PC-3 (cell line): Measurements from ENCODE around the gene PRPF6. TPM values are rescaled to one million over a fixed set of nuclear protein-coding genes. Genes with fewer than 3 reads are reported as not detected.

Experiments
- ATAC-seq: fragments of 200-7000 bp; cut with Tn5 transposase; 2 replicates; pipeline ENCODE4 v1.9.1; 2020; ENCODE audit warnings: mild to moderate bottlenecking, moderate library complexity
- BruUV-seq: library from RNA; stranded (reverse); fragments of 400-500 nt; replicated peaks from 2 replicates; lab custom pipeline; 2021; lab: Mats Ljungman, UMichigan
- CTCF ChIA-PET: fragments of 300-600 bp; sonication (Branson Sonifier 250); formaldehyde crosslinking; loops from one replicate; lab custom pipeline; 2022; ENCODE audit warnings: antibody characterized with exemption; lab: Charles Lee
- POLR2A ChIA-PET: fragments of 300-600 bp; sonication (Branson Sonifier 250); formaldehyde crosslinking; loops from one replicate; lab custom pipeline; 2022; ENCODE audit warnings: antibody characterized with exemption; ENCODE audit not compliant: unreplicated experiment; lab: Charles Lee
- DNase-seq: peaks from one replicate; pipeline ENCODE4 v3.0.0-alpha.2; 2015
- H2AFZ ChIP-seq: fragments of 300-600 bp; sonication (generic); 2 replicates; pipeline ENCODE4 v1.6.0; 2016; ENCODE audit warnings: antibody characterized with exemption, low read length
- H3F3A ChIP-seq: fragments of 300-600 bp; sonication (generic); one replicate; pipeline ENCODE4 v1.6.0; 2017; ENCODE audit warnings: antibody characterized with exemption, low read length, control low read depth, mild to moderate bottlenecking; ENCODE audit not compliant: unreplicated experiment
- H3K27ac ChIP-seq: fragments of 300-600 bp; sonication (generic); 2 replicates; pipeline ENCODE4 v1.5.1; 2016; ENCODE audit warnings: mild to moderate bottlenecking, low read length
- H3K27me3 ChIP-seq: fragments of 300-600 bp; sonication (generic); 2 replicates; pipeline ENCODE4 v1.6.1; 2016; ENCODE audit warnings: low read length, mixed read lengths
- H3K36me3 ChIP-seq: fragments of 300-600 bp; sonication (generic); 2 replicates; pipeline ENCODE4 v1.6.1; 2016; ENCODE audit warnings: low read depth, mixed run types, low read length, mixed read lengths
- H3K4me1 ChIP-seq: fragments of 300-600 bp; sonication (generic); 2 replicates; pipeline ENCODE4 v1.5.1; 2016; ENCODE audit warnings: low read length; ENCODE audit not compliant: insufficient read depth
- H3K4me2 ChIP-seq: fragments of 300-600 bp; sonication (generic); 2 replicates; pipeline ENCODE4 v1.6.0; 2016; ENCODE audit warnings: low read length
- H3K4me3 ChIP-seq: fragments of 300-600 bp; sonication (generic); 2 replicates; pipeline ENCODE4 v1.5.1; 2016; ENCODE audit warnings: mild to moderate bottlenecking, low read length, mixed read lengths
- H3K79me2 ChIP-seq: fragments of 300-600 bp; sonication (generic); 2 replicates; pipeline ENCODE4 v1.6.1; 2017; ENCODE audit warnings: low read length, mixed read lengths
- H3K9ac ChIP-seq: fragments of 300-600 bp; sonication (generic); 2 replicates; pipeline ENCODE4 v1.6.0; 2016; ENCODE audit warnings: mild to moderate bottlenecking, low read length
- H3K9me2 ChIP-seq: fragments of 300-600 bp; sonication (generic); replicated peaks from 2 replicates; pipeline ENCODE4 v1.6.1; 2016; ENCODE audit warnings: mixed run types, low read length, mixed read lengths
- H3K9me3 ChIP-seq: fragments of 300-600 bp; sonication (generic); 2 replicates; pipeline ENCODE4 v1.6.1; 2016; ENCODE audit warnings: low read length, mixed read lengths
- H4K20me1 ChIP-seq: fragments of 300-600 bp; sonication (generic); 2 replicates; pipeline ENCODE4 v1.6.1; 2016; ENCODE audit warnings: low read length, mixed read lengths
- CTCF ChIP-seq: fragments of 300-600 bp; sonication (generic); conservative IDR thresholded peaks from 2 replicates; pipeline ENCODE4 v1.5.1; 2017; ENCODE audit warnings: antibody characterized with exemption, low read depth, mild to moderate bottlenecking, low read length
- EZH2 ChIP-seq: fragments of 300-600 bp; sonication (generic); IDR thresholded peaks from one replicate; pipeline ENCODE4 v1.6.1; 2017; ENCODE audit warnings: antibody characterized with exemption, mild to moderate bottlenecking, low read length; ENCODE audit not compliant: unreplicated experiment
- EZH2phosphoT487 ChIP-seq: fragments of 300-600 bp; sonication (generic); IDR thresholded peaks from 2 replicates; pipeline ENCODE4 v1.6.1; 2018; ENCODE audit warnings: mild to moderate bottlenecking, antibody characterized with exemption, low read length, borderline replicate concordance
- intact Hi-C: fragments of 100-400 bp; cut with micrococcal nuclease; formaldehyde crosslinking; loops from 2 replicates; pipeline ENCODE4 v1.9.0; 2023
- total RNA-seq: library from RNA; depleted of rRNA; stranded (reverse); fragments of >200 nt; gene quantifications from 2 replicates; pipeline ENCODE4 v1.2.3, GENCODE V29; 2014

Gene PRPF6
- total RNA-seq, 1 experiment from 2014 or later: 67.1 TPM

- DNase-seq: no peak
- H3K9me2 ChIP-seq: no peaks in the 10 kb centered on the region
- no peak overlapping the region for H3K4me2 ChIP-seq
- no peaks in the 10 kb centered on the region for H3K9me3 ChIP-seq
- CTCF ChIA-PET: no interaction called here
- no peaks in the 10 kb centered on the region for H3K4me1 ChIP-seq
- no peak overlapping the region for H3K4me3 ChIP-seq
- H3K27ac ChIP-seq: no peak overlapping the region
- intact Hi-C loops: no loop called here
- no peak overlapping the region for H2AFZ ChIP-seq
- H3F3A ChIP-seq: no peaks in the 10 kb centered on the region
- no peaks in the 10 kb centered on the region for H3K36me3 ChIP-seq
- H3K79me2 ChIP-seq: no peaks in the 10 kb centered on the region
- no peaks in the 10 kb centered on the region for H4K20me1 ChIP-seq
- POLR2A ChIA-PET: no interaction called here
- no peak for ATAC-seq
- H3K27me3 ChIP-seq: no peaks in the 10 kb centered on the region
- no TSS peak for BruUV-seq
- no peak for TF ChIP-seq EZH2
- TF ChIP-seq EZH2phosphoT487: no peak
- no peak for TF ChIP-seq CTCF
- H3K9ac ChIP-seq: no peak overlapping the region
These were observed 55.6 kb downstream of the PRPF6 start for GRCh38 chr20:64036346-64037198.

GRCh38 chr20:64037199-64037497 lies 56.2 kb downstream of the PRPF6 start:
- ChIA-PET CTCF (no interaction called here), POLR2A (no interaction called here)
- ATAC-seq (no peak), DNase-seq (no peak)
- no peak overlapping the region for H2AFZ ChIP-seq
- BruUV-seq: no TSS peak
- H3K4me3 ChIP-seq: no peak overlapping the region
- H3K4me1 ChIP-seq: peaks cover 5% of the 10 kb centered on the region
- H3F3A ChIP-seq: no peaks in the 10 kb centered on the region
- no peaks in the 10 kb centered on the region for H3K79me2 ChIP-seq
- no peaks in the 10 kb centered on the region for H3K9me2 ChIP-seq
- intact Hi-C loops: no loop called here
- no peaks in the 10 kb centered on the region for H3K27me3 ChIP-seq
- no peaks in the 10 kb centered on the region for H3K36me3 ChIP-seq
- H3K9ac ChIP-seq: no peak overlapping the region
- H4K20me1 ChIP-seq: no peaks in the 10 kb centered on the region
- no peak for TF ChIP-seq EZH2phosphoT487
- TF ChIP-seq EZH2: no peak
- no peak for TF ChIP-seq CTCF
- H3K9me3 ChIP-seq: no peaks in the 10 kb centered on the region
- H3K4me2 ChIP-seq: no peak overlapping the region
- no peak overlapping the region for H3K27ac ChIP-seq
